IMR-90 (cell line): ENCODE measurements around the gene ATP8B3. TPM values are rescaled to one million over a fixed set of nuclear protein-coding genes. Genes with fewer than 3 reads are reported as not detected.

Source experiments
- ATAC-seq: fragments of 200-7000 bp; cut with Tn5 transposase; 2 replicates; pipeline ENCODE4 v1.9.1; 2020; ENCODE audit warnings: low read depth, mild to moderate bottlenecking, moderate library complexity
- BruUV-seq: library from RNA; stranded (reverse); fragments of 400-500 nt; replicated peaks from 2 replicates; lab custom pipeline; 2021; lab: Mats Ljungman, UMichigan
- CTCF ChIA-PET: fragments of 300-600 bp; formaldehyde crosslinking; extraction: SDS; loops from one replicate; lab custom pipeline; 2021; ENCODE audit warnings: antibody characterized with exemption; lab: Yijun Ruan, JAX
- POLR2A ChIA-PET: fragments of 300-600 bp; sonication (Branson Sonifier 250); formaldehyde crosslinking; loops from one replicate; lab custom pipeline; 2022; ENCODE audit warnings: antibody characterized with exemption; ENCODE audit not compliant: unreplicated experiment; lab: Charles Lee
- DNase-seq: peaks from one replicate; pipeline ENCODE4 v3.0.0; 2013
- H2AFZ ChIP-seq: replicated peaks from 2 replicates; pipeline ENCODE3; 2013; ENCODE audit warnings: low read length, mild to moderate bottlenecking; ENCODE audit not compliant: poor library complexity
- H2AK5ac ChIP-seq: 2 replicates; pipeline ENCODE4 v1.6.1; 2013; ENCODE audit warnings: low read depth, low read length, inconsistent platforms
- H2AK9ac ChIP-seq: replicated peaks from 2 replicates; pipeline ENCODE3; 2013; ENCODE audit warnings: mild to moderate bottlenecking, low read depth, low read length, moderate library complexity; ENCODE audit not compliant: poor library complexity
- H2BK120ac ChIP-seq: 2 replicates; pipeline ENCODE4 v1.6.1; 2013; ENCODE audit warnings: low read depth, low read length, inconsistent platforms
- H2BK15ac ChIP-seq: 3 replicates; pipeline ENCODE4 v1.6.1; 2013; ENCODE audit warnings: low read depth, low read length, inconsistent platforms
- H2BK20ac ChIP-seq: 2 replicates; pipeline ENCODE4 v1.6.1; 2013; ENCODE audit warnings: low read depth, mild to moderate bottlenecking, inconsistent platforms, low read length, moderate library complexity
- H2BK5ac ChIP-seq: 2 replicates; pipeline ENCODE4 v1.6.1; 2013; ENCODE audit warnings: mild to moderate bottlenecking, low read depth, low read length, inconsistent platforms; ENCODE audit not compliant: poor library complexity, severe bottlenecking
- H3K14ac ChIP-seq: replicated peaks from 2 replicates; pipeline ENCODE4 v1.6.1; 2013; ENCODE audit warnings: low read depth, low read length, inconsistent platforms
- H3K18ac ChIP-seq: 2 replicates; pipeline ENCODE4 v1.6.1; 2013; ENCODE audit warnings: low read depth, low read length, control low read depth
- H3K23ac ChIP-seq: 2 replicates; pipeline ENCODE4 v1.6.1; 2013; ENCODE audit warnings: low read depth, low read length, inconsistent platforms
- H3K27ac ChIP-seq: 2 replicates; pipeline ENCODE4 v1.5.1; 2013; ENCODE audit warnings: mild to moderate bottlenecking, control low read depth, low read length; ENCODE audit not compliant: insufficient read depth
- H3K27me3 ChIP-seq: 2 replicates; pipeline ENCODE4 v1.6.1; 2013; ENCODE audit warnings: low read length; ENCODE audit not compliant: control insufficient read depth, insufficient read depth
- H3K36me3 ChIP-seq: 2 replicates; pipeline ENCODE4 v1.6.1; 2013; ENCODE audit warnings: low read length, mixed read lengths; ENCODE audit not compliant: control insufficient read depth, insufficient read depth
- H3K4ac ChIP-seq: 2 replicates; pipeline ENCODE4 v1.6.1; 2013; ENCODE audit warnings: low read depth, low read length, inconsistent platforms
- H3K4me1 ChIP-seq: 2 replicates; pipeline ENCODE4 v1.6.1; 2013; ENCODE audit warnings: low read length, mixed read lengths; ENCODE audit not compliant: control insufficient read depth, insufficient read depth
- H3K4me2 ChIP-seq: 2 replicates; pipeline ENCODE4 v1.6.1; 2013; ENCODE audit warnings: low read depth, mild to moderate bottlenecking, control low read depth, low read length, moderate library complexity
- H3K4me3 ChIP-seq: 2 replicates; pipeline ENCODE4 v1.5.1; 2013; ENCODE audit warnings: low read depth, mild to moderate bottlenecking, control low read depth, low read length, moderate library complexity; ENCODE audit not compliant: insufficient read depth
- H3K56ac ChIP-seq: 2 replicates; pipeline ENCODE4 v1.6.1; 2013; ENCODE audit warnings: low read length, inconsistent platforms; ENCODE audit not compliant: insufficient read depth; ENCODE audit errors: extremely low read depth
- H3K79me1 ChIP-seq, 2 experiments: 2 replicates each; pipeline ENCODE4 v1.6.1; 2013; ENCODE audit warnings: low read length in 2 of 2, inconsistent platforms in 1 of 2, low read depth in 1 of 2
- H3K9ac ChIP-seq: 2 replicates; pipeline ENCODE4 v1.6.1; 2013; ENCODE audit warnings: low read depth, low read length, control low read depth
- H3K9me1 ChIP-seq: 2 replicates; pipeline ENCODE4 v1.6.1; 2013; ENCODE audit warnings: low read length, inconsistent platforms; ENCODE audit not compliant: insufficient read depth
- H3K9me3 ChIP-seq: 2 replicates; pipeline ENCODE4 v1.6.1; 2013; ENCODE audit warnings: low read length; ENCODE audit not compliant: control insufficient read depth, insufficient read depth
- H4K20me1 ChIP-seq: 2 replicates; pipeline ENCODE4 v1.6.1; 2013; ENCODE audit warnings: low read length, inconsistent platforms; ENCODE audit not compliant: insufficient read depth
- H4K5ac ChIP-seq: 2 replicates; pipeline ENCODE4 v1.6.1; 2013; ENCODE audit warnings: mild to moderate bottlenecking, low read depth, low read length, control low read depth
- H4K8ac ChIP-seq, 2 experiments: 2 replicates each; pipeline ENCODE4 v1.6.1; 2013; ENCODE audit warnings: low read depth in 2 of 2, low read length in 2 of 2, control low read depth in 1 of 2, inconsistent platforms in 1 of 2
- H4K91ac ChIP-seq: 2 replicates; pipeline ENCODE4 v1.6.1; 2013; ENCODE audit warnings: low read depth, low read length, inconsistent platforms; ENCODE audit not compliant: insufficient read depth
- BHLHE40 ChIP-seq: fragments of 150-350 bp; IDR thresholded peaks from 2 replicates; pipeline ENCODE4 v1.6.1; 2016; ENCODE audit warnings: mild to moderate bottlenecking, low read depth, low read length
- ELK1 ChIP-seq: fragments of 150-350 bp; IDR thresholded peaks from 2 replicates; pipeline ENCODE4 v1.6.1; 2016; ENCODE audit warnings: low read depth, mild to moderate bottlenecking, low read length, moderate library complexity, borderline replicate concordance
- FOS ChIP-seq: fragments of 150-350 bp; IDR thresholded peaks from 2 replicates; pipeline ENCODE4 v1.6.1; 2016; ENCODE audit warnings: low read depth, low read length
- MAZ ChIP-seq: IDR thresholded peaks from 2 replicates; pipeline ENCODE4 v1.6.1; 2012; ENCODE audit warnings: low read depth, mild to moderate bottlenecking, low read length, improper control_type of control experiment, moderate library complexity, borderline replicate concordance
- MXI1 ChIP-seq: IDR thresholded peaks from 2 replicates; pipeline ENCODE4 v1.6.1; 2012; ENCODE audit warnings: low read depth, mild to moderate bottlenecking, low read length, moderate library complexity, borderline replicate concordance
- NFE2L2 ChIP-seq: fragments of 150-350 bp; IDR thresholded peaks from 2 replicates; pipeline ENCODE4 v1.6.1; 2016; ENCODE audit warnings: low read depth, mild to moderate bottlenecking, low read length
- RAD21 ChIP-seq: IDR thresholded peaks from 2 replicates; pipeline ENCODE4 v1.6.1; 2012; ENCODE audit warnings: low read length, improper control_type of control experiment
- RCOR1 ChIP-seq: IDR thresholded peaks from 2 replicates; pipeline ENCODE4 v1.6.1; 2012; ENCODE audit warnings: mild to moderate bottlenecking, low read length, improper control_type of control experiment; ENCODE audit not compliant: insufficient replicate concordance
- RFX5 ChIP-seq: IDR thresholded peaks from 2 replicates; pipeline ENCODE4 v1.8.0; 2012; ENCODE audit warnings: low read depth, mild to moderate bottlenecking, low read length, moderate library complexity
- USF2 ChIP-seq: fragments of 150-350 bp; IDR thresholded peaks from 2 replicates; pipeline ENCODE4 v1.6.1; 2017; ENCODE audit warnings: mild to moderate bottlenecking, antibody characterized with exemption, low read length, low read depth
- WGBS, 2 experiments: methylation state at CpG; one replicate each; pipeline versions ENCODE4 v1.1.5 to v1.1.7; 2013; ENCODE audit warnings: missing lambda C conversion rate in 2 of 2; ENCODE audit not compliant: insufficient read length in 1 of 2; ENCODE audit errors: extremely low coverage in 2 of 2; 5-methylcytosine and 5-hydroxymethylcytosine counted together
- dilution Hi-C: fragments of 300-500 bp; cut with HindIII; formaldehyde crosslinking; loops from one replicate; pipeline ENCODE4 v1.14.3; 2018; ENCODE audit warnings: low sequenced_read_pairs; ENCODE audit not compliant: unreplicated experiment
- in situ Hi-C: fragments of 300-500 bp; cut with MboI; formaldehyde crosslinking; loops from 3 replicates; pipeline ENCODE4 v1.14.3; 2019; ENCODE audit warnings: low sequenced_read_pairs, inconsistent platforms, mixed read lengths
- intact Hi-C: fragments of 100-400 bp; cut with micrococcal nuclease; formaldehyde crosslinking; loops from 2 replicates; pipeline ENCODE4 v1.10.0; 2022
- polyA plus RNA-seq, 3 experiments: library from polyadenylated mRNA; depleted of rRNA; stranded (reverse); fragments of >200 nt; gene quantifications; 2 replicates each; pipeline ENCODE4 v1.2.3, GENCODE V29; 2012; ENCODE audit warnings: low replicate concordance in 1 of 3
- total RNA-seq: library from RNA; depleted of rRNA; stranded (reverse); fragments of >200 nt; gene quantifications from 2 replicates; pipeline ENCODE4 v1.2.3, GENCODE V29; 2012

Gene ATP8B3
- total and polyA plus RNA-seq, 2 of the 4 experiments (the other 2 are of a cell fraction) = 1.6 to 8.1 TPM

- H4K91ac ChIP-seq = no peak overlapping the region
- no peak for ATAC-seq
- WGBS, 2 experiments = 79% methylated on average over 30 of the region's 45 CpGs; no CpG with 5 or more reads in 1 of the 2 experiments
- H4K5ac ChIP-seq = no peak overlapping the region
- H3K14ac ChIP-seq = no peak overlapping the region
- H2AFZ ChIP-seq = no peak overlapping the region
- peaks cover 0 to 1% of the 10 kb centered on the region in 2 experiments; a peak in 1 of 4 replicates for H3K79me1 ChIP-seq
- no peak overlapping the region for H2BK15ac ChIP-seq
- no peak overlapping the region for H2AK9ac ChIP-seq
- POLR2A ChIA-PET = no interaction called here
- no peak overlapping the region for H2BK5ac ChIP-seq
- H3K4me1 ChIP-seq = peaks cover 1% of the 10 kb centered on the region
- dilution Hi-C loops (no loop called here), in situ Hi-C loops (no loop called here), intact Hi-C loops (no loop called here)
- no peak overlapping the region for H3K23ac ChIP-seq
- H3K4me2 ChIP-seq = no peak overlapping the region
- H2BK20ac ChIP-seq = no peak overlapping the region
- H4K8ac ChIP-seq = no peak overlapping the region
- H3K9me3 ChIP-seq = no peaks in the 10 kb centered on the region
- no peak overlapping the region for H3K9ac ChIP-seq
- H3K18ac ChIP-seq = no peak overlapping the region
- no peak overlapping the region for H2AK5ac ChIP-seq
- H3K4ac ChIP-seq = no peak overlapping the region
- CTCF ChIA-PET = no interaction called here
- no peaks in the 10 kb centered on the region for H4K20me1 ChIP-seq
- no peak overlapping the region for H3K56ac ChIP-seq
- DNase-seq = no peak
- TF ChIP-seq FOS (no peak), MAZ (no peak), RAD21 (no peak), ELK1 (no peak), BHLHE40 (no peak), NFE2L2 (no peak), USF2 (no peak), MXI1 (no peak), RCOR1 (no peak), RFX5 (no peak)
- no peak overlapping the region for H2BK120ac ChIP-seq
- H3K27ac ChIP-seq = no peak overlapping the region
- BruUV-seq = no TSS peak
- no peak overlapping the region for H3K4me3 ChIP-seq
- peaks cover 17% of the 10 kb centered on the region for H3K36me3 ChIP-seq
- peaks cover 1% of the 10 kb centered on the region; the same call in 1 of the 2 replicates for H3K9me1 ChIP-seq
- H3K27me3 ChIP-seq = no peaks in the 10 kb centered on the region
Measured at GRCh38 chr19:1806184-1807029, 5.7 kb downstream of the ATP8B3 start.
